ENCODE data around the gene MYO1E. TPM values are rescaled to one million over a fixed set of nuclear protein-coding genes. Genes with fewer than 3 reads are reported as not detected.

Gene MYO1E
- polyA plus RNA-seq, 4 donors = 32.3 to 164 (median 104) TPM

- no peak for FAIRE-seq
- no peaks in the 10 kb centered on the region for H3K9me3 ChIP-seq (ENCODE audit: control insufficient read depth in 2 of 2, insufficient read depth in 1 of 2, low read depth in 1 of 2, low read length in 1 of 2)
- whole genome bisulfite sequencing, 3 donors = 80 to 84% (median 82%) methylated on average over 8 of the region's 8 CpGs
- H3K27me3 ChIP-seq (ENCODE audit: control insufficient read depth in 3 of 3, insufficient read depth in 3 of 3, low read length in 3 of 3) = no peaks in the 10 kb centered on the region
- no peak for DNase-seq
- no peak overlapping the region for H3K4me3 ChIP-seq (ENCODE audit: low read depth in 1 of 3, low read length in 3 of 3)
- peaks cover 0 to 3% (median 0%) of the 10 kb centered on the region in 3 donors for H3K36me3 ChIP-seq (ENCODE audit: control insufficient read depth in 3 of 3, insufficient read depth in 2 of 3, low read depth in 1 of 3, low read length in 3 of 3)
- peak overlapping the region in 1 of 3 donors; percentile 7 for H3K27ac ChIP-seq (ENCODE audit: low read depth in 1 of 3, low read length in 2 of 3)
- H3K4me1 ChIP-seq (ENCODE audit: control insufficient read depth in 3 of 3, insufficient read depth in 2 of 3, low read depth in 1 of 3, low read length in 2 of 3) = peaks cover 5 to 16% (median 14%) of the 10 kb centered on the region in 3 donors
These were observed 74.3 kb downstream of the MYO1E start for GRCh38 chr15:59298225-59298853.

- Histone ChIP-seq H3K4me1 (ENCODE audit: control insufficient read depth in 3 of 3, insufficient read depth in 2 of 3, low read depth in 1 of 3, low read length in 2 of 3) (peaks cover 2 to 16% (median 10%) of the 10 kb centered on the region in 3 donors), H3K27me3 (ENCODE audit: control insufficient read depth in 3 of 3, insufficient read depth in 3 of 3, low read length in 3 of 3) (no peaks in the 10 kb centered on the region), H3K36me3 (ENCODE audit: control insufficient read depth in 3 of 3, insufficient read depth in 2 of 3, low read depth in 1 of 3, low read length in 3 of 3) (peaks cover 0 to 3% (median 0%) of the 10 kb centered on the region in 3 donors), H3K4me3 (ENCODE audit: low read depth in 1 of 3, low read length in 3 of 3) (no peak overlapping the region), H3K27ac (ENCODE audit: low read depth in 1 of 3, low read length in 2 of 3) (peak overlapping the region in 1 of 3 donors; percentile 41), H3K9me3 (ENCODE audit: control insufficient read depth in 2 of 2, insufficient read depth in 1 of 2, low read depth in 1 of 2, low read length in 1 of 2) (no peaks in the 10 kb centered on the region)
- WGBS, 3 donors = 59 to 67% (median 63%) methylated on average over 6 of the region's 6 CpGs
- DNase-seq (no peak), FAIRE-seq (no peak)
These were observed 76.5 kb downstream of the MYO1E start for GRCh38 chr15:59296181-59296617.

- H3K27me3 ChIP-seq (ENCODE audit: control insufficient read depth in 3 of 3, insufficient read depth in 3 of 3, low read length in 3 of 3) = no peaks in the 10 kb centered on the region
- peaks cover 0 to 3% (median 0%) of the 10 kb centered on the region in 3 donors for H3K36me3 ChIP-seq (ENCODE audit: control insufficient read depth in 3 of 3, insufficient read depth in 2 of 3, low read depth in 1 of 3, low read length in 3 of 3)
- H3K4me3 ChIP-seq (ENCODE audit: low read depth in 1 of 3, low read length in 3 of 3) = no peak overlapping the region
- DNase-seq = no peak
- no peak for FAIRE-seq
- peaks cover 8 to 18% (median 10%) of the 10 kb centered on the region in 3 donors for H3K4me1 ChIP-seq (ENCODE audit: control insufficient read depth in 3 of 3, insufficient read depth in 2 of 3, low read depth in 1 of 3, low read length in 2 of 3)
- peak overlapping the region in 1 of 3 donors; percentile 41 for H3K27ac ChIP-seq (ENCODE audit: low read depth in 1 of 3, low read length in 2 of 3)
- H3K9me3 ChIP-seq (ENCODE audit: control insufficient read depth in 2 of 2, insufficient read depth in 1 of 2, low read depth in 1 of 2, low read length in 1 of 2) = no peaks in the 10 kb centered on the region
- 53 to 67% (median 57%) methylated on average over 17 of the region's 17 CpGs for WGBS, 3 donors
These were observed 77.2 kb downstream of the MYO1E start for GRCh38 chr15:59295261-59296001.

- FAIRE-seq = no peak
- H3K36me3 ChIP-seq (ENCODE audit: control insufficient read depth in 3 of 3, insufficient read depth in 2 of 3, low read depth in 1 of 3, low read length in 3 of 3) = peaks cover 0 to 3% (median 0%) of the 10 kb centered on the region in 3 donors
- peaks cover 4 to 12% (median 10%) of the 10 kb centered on the region in 3 donors for H3K4me1 ChIP-seq (ENCODE audit: control insufficient read depth in 3 of 3, insufficient read depth in 2 of 3, low read depth in 1 of 3, low read length in 2 of 3)
- H3K9me3 ChIP-seq (ENCODE audit: control insufficient read depth in 2 of 2, insufficient read depth in 1 of 2, low read depth in 1 of 2, low read length in 1 of 2) = no peaks in the 10 kb centered on the region
- no peak overlapping the region for H3K27ac ChIP-seq (ENCODE audit: low read depth in 1 of 3, low read length in 2 of 3)
- no peaks in the 10 kb centered on the region for H3K27me3 ChIP-seq (ENCODE audit: control insufficient read depth in 3 of 3, insufficient read depth in 3 of 3, low read length in 3 of 3)
- WGBS, 3 donors = 87 to 89% (median 89%) methylated on average over 3 of the region's 3 CpGs
- no peak for DNase-seq
- no peak overlapping the region for H3K4me3 ChIP-seq (ENCODE audit: low read depth in 1 of 3, low read length in 3 of 3)
These were observed 78.0 kb downstream of the MYO1E start for GRCh38 chr15:59294574-59295260.

GRCh38 chr15:59292442-59293151 lies 80.1 kb downstream of the MYO1E start:
- no peak for FAIRE-seq
- H3K4me1 ChIP-seq (ENCODE audit: control insufficient read depth in 3 of 3, insufficient read depth in 2 of 3, low read depth in 1 of 3, low read length in 2 of 3) = peaks cover 7 to 12% (median 10%) of the 10 kb centered on the region in 3 donors
- no peak for DNase-seq

GRCh38 chr15:59291213-59291549 lies 81.5 kb downstream of the MYO1E start:
- Histone ChIP-seq H3K9me3 (ENCODE audit: control insufficient read depth in 2 of 2, insufficient read depth in 1 of 2, low read depth in 1 of 2, low read length in 1 of 2) (no peaks in the 10 kb centered on the region), H3K27ac (ENCODE audit: low read depth in 1 of 3, low read length in 2 of 3) (no peak overlapping the region), H3K27me3 (ENCODE audit: control insufficient read depth in 3 of 3, insufficient read depth in 3 of 3, low read length in 3 of 3) (no peaks in the 10 kb centered on the region), H3K36me3 (ENCODE audit: control insufficient read depth in 3 of 3, insufficient read depth in 2 of 3, low read depth in 1 of 3, low read length in 3 of 3) (peaks cover 0 to 2% (median 0%) of the 10 kb centered on the region in 3 donors), H3K4me1 (ENCODE audit: control insufficient read depth in 3 of 3, insufficient read depth in 2 of 3, low read depth in 1 of 3, low read length in 2 of 3) (peaks cover 6 to 12% (median 12%) of the 10 kb centered on the region in 3 donors), H3K4me3 (ENCODE audit: low read depth in 1 of 3, low read length in 3 of 3) (no peak overlapping the region)
- FAIRE-seq (no peak), DNase-seq (peak in 1 of 2 donors; percentile 56)
- 23 to 58% (median 41%) methylated on average over 3 of the region's 3 CpGs for WGBS, 3 donors

More at GRCh38 chr15:59292442-59293151, 80.1 kb downstream of the MYO1E start:
- Histone ChIP-seq H3K27me3 (ENCODE audit: control insufficient read depth in 3 of 3, insufficient read depth in 3 of 3, low read length in 3 of 3) (no peaks in the 10 kb centered on the region), H3K36me3 (ENCODE audit: control insufficient read depth in 3 of 3, insufficient read depth in 2 of 3, low read depth in 1 of 3, low read length in 3 of 3) (peaks cover 0 to 3% (median 0%) of the 10 kb centered on the region in 3 donors), H3K4me3 (ENCODE audit: low read depth in 1 of 3, low read length in 3 of 3) (no peak overlapping the region), H3K27ac (ENCODE audit: low read depth in 1 of 3, low read length in 2 of 3) (no peak overlapping the region), H3K9me3 (ENCODE audit: control insufficient read depth in 2 of 2, insufficient read depth in 1 of 2, low read depth in 1 of 2, low read length in 1 of 2) (no peaks in the 10 kb centered on the region)
- WGBS, 3 donors = 85 to 92% (median 90%) methylated on average over 8 of the region's 8 CpGs

- no peak for FAIRE-seq
- no peak overlapping the region for H3K4me3 ChIP-seq (ENCODE audit: low read depth in 1 of 3, low read length in 3 of 3)
These were observed 82.1 kb downstream of the MYO1E start for GRCh38 chr15:59290295-59291212.

More at GRCh38 chr15:59290295-59291212, 82.1 kb downstream of the MYO1E start:
- Histone ChIP-seq H3K27me3 (ENCODE audit: control insufficient read depth in 3 of 3, insufficient read depth in 3 of 3, low read length in 3 of 3) (no peaks in the 10 kb centered on the region), H3K4me1 (ENCODE audit: control insufficient read depth in 3 of 3, insufficient read depth in 2 of 3, low read depth in 1 of 3, low read length in 2 of 3) (peaks cover 4 to 16% (median 12%) of the 10 kb centered on the region in 3 donors), H3K9me3 (ENCODE audit: control insufficient read depth in 2 of 2, insufficient read depth in 1 of 2, low read depth in 1 of 2, low read length in 1 of 2) (no peaks in the 10 kb centered on the region), H3K27ac (ENCODE audit: low read depth in 1 of 3, low read length in 2 of 3) (no peak overlapping the region), H3K36me3 (ENCODE audit: control insufficient read depth in 3 of 3, insufficient read depth in 2 of 3, low read depth in 1 of 3, low read length in 3 of 3) (peaks cover 0 to 2% (median 0%) of the 10 kb centered on the region in 3 donors)
- 77 to 84% (median 81%) methylated on average over 11 of the region's 11 CpGs for whole genome bisulfite sequencing, 3 donors
- no peak for DNase-seq
